ENCODE measurements around the gene SIPA1L3. TPM values are rescaled to one million over a fixed set of nuclear protein-coding genes. Genes with fewer than 3 reads are reported as not detected.
A peak's percentile ranks its signal among the peaks of the same experiment; 100 is the strongest.

Gene SIPA1L3
- total and polyA plus RNA-seq, 10 of the 15 experiments (the other 5 are each of a cell fraction or from before 2014, with no cell fraction given): 0.24 to 66.2 (median 19.1) TPM

GRCh38 chr19:38224014-38224862 is 317.2 kb downstream of the SIPA1L3 start, which contains the start of gene DPF1 (continued):
- TF ChIP-seq MLLT1 (IDR thresholded peaks at IDR 0.05) (no peak), RUNX3 (IDR thresholded peaks at IDR 0.05; ENCODE audit: low read length) (peak; percentile 81), FOS (IDR thresholded peaks at IDR 0.05; ENCODE audit: borderline replicate concordance, extremely low read depth, insufficient read length) (no peak), USF1 (IDR thresholded peaks at IDR 0.05; ENCODE audit: borderline replicate concordance, extremely low read length, insufficient read depth, low read depth, low read length) (peak; percentile 65), RBBP5 (conservative IDR thresholded peaks at IDR 0.05) (no peak), ZZZ3 (IDR thresholded peaks at IDR 0.05; ENCODE audit: control insufficient read depth, insufficient read length, low read depth) (no peak), CREB1 (IDR thresholded peaks at IDR 0.05; ENCODE audit: low read depth) (peak; percentile 77), ZNF622 (IDR thresholded peaks at IDR 0.05) (no peak), SUPT20H (IDR thresholded peaks at IDR 0.05; ENCODE audit: borderline replicate concordance, control insufficient read depth, low read depth, low read length) (no peak), IRF3 (IDR thresholded peaks at IDR 0.05) (no peak; the same call in 1 of the 2 replicates), BCLAF1 (IDR thresholded peaks at IDR 0.05) (peak; percentile 19; the same call in 1 of the 2 replicates), E4F1 (IDR thresholded peaks at IDR 0.05; ENCODE audit: borderline replicate concordance, partially characterized antibody) (no peak), CHD2 (IDR thresholded peaks at IDR 0.05; ENCODE audit: borderline replicate concordance, low read depth, low read length) (peak; percentile 76), ZNF687 (IDR thresholded peaks at IDR 0.05) (no peak), TBL1XR1 (IDR thresholded peaks at IDR 0.05; ENCODE audit: low read depth, low read length) (peak; percentile 13; the same call in 1 of the 2 replicates)

All from GM12878 (cell line).